Activated CD4-positive, alpha-beta memory T cell treated with anti-CD3 and anti-CD28 coated beads for 36 hours (primary cell): ENCODE results near the gene TAC4. TPM values are rescaled to one million over a fixed set of nuclear protein-coding genes. Genes with fewer than 3 reads are reported as not detected.

Experiments used
- CTCF ChIA-PET: fragments of 350-600 bp; sonication (Branson Sonifier 250); formaldehyde crosslinking; loops from one replicate; lab custom pipeline; 2021; ENCODE audit warnings: antibody characterized with exemption, inconsistent platforms; lab: Charles Lee
- POLR2A ChIA-PET: fragments of 350-600 bp; sonication (Branson Sonifier 250); formaldehyde crosslinking; loops from one replicate; lab custom pipeline; 2021; ENCODE audit warnings: antibody characterized with exemption; lab: Charles Lee
- DNase-seq: peaks from one replicate; pipeline ENCODE4 v3.0.0-alpha.2; 2020
- H3K27ac Mint-ChIP-seq: one replicate; pipeline ENCODE4 v1.8.0; 2021; ENCODE audit warnings: mixed read lengths
- H3K27me3 Mint-ChIP-seq: one replicate; pipeline ENCODE4 v1.8.0; 2021; ENCODE audit warnings: mixed read lengths
- H3K36me3 Mint-ChIP-seq: one replicate; pipeline ENCODE4 v1.8.0; 2021; ENCODE audit warnings: mixed read lengths
- H3K4me1 Mint-ChIP-seq: one replicate; pipeline ENCODE4 v1.8.0; 2021; ENCODE audit warnings: low read depth, mixed read lengths
- H3K4me3 Mint-ChIP-seq: one replicate; pipeline ENCODE4 v1.8.0; 2021; ENCODE audit warnings: mild to moderate bottlenecking, mixed read lengths
- H3K9me3 Mint-ChIP-seq: one replicate; pipeline ENCODE4 v1.8.0; 2021; ENCODE audit warnings: mixed read lengths
- intact Hi-C: fragments of 100-400 bp; cut with micrococcal nuclease; formaldehyde crosslinking; loops from one replicate; pipeline ENCODE4 v1.15.1; 2023
- total RNA-seq, 2 experiments: library from RNA; stranded (reverse); gene quantifications; one replicate each; pipeline ENCODE4 v1.2.3, GENCODE V29; 2021

Gene TAC4, protein sequence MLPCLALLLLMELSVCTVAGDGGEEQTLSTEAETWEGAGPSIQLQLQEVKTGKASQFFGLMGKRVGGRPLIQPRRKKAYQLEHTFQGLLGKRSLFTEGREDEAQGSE
- not detected for total RNA-seq

DNA sequence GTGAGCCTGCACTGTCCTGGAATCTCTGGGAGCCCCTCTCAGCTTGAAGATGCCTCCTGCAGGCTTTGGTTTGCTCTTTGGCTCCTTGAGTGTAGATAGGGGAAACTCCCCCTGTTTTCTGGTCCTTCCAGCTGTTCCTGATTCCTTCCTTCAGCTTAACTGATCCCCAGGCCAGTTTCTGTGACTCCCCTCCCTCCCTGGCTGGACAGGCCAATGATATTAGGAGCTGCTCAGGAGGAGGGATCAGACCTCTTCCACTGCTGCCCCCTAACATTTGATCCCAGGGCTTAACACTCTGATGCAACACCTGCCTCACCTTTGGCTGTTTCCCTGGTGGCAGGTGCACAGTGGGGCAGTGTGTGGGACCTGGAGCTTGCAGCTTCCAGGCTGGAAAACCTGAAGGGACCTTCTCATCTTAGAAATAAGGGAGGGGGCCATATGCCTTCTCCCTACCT lies at the start of gene TAC4:
Gene TAC4, minus strand, starts transcription at position 51 of the 455 bp plus-strand sequence. CDS start 52 bp downstream, outside the sequence.
- H3K9me3 Mint-ChIP-seq = no peaks in the 10 kb centered on the region
- H3K36me3 Mint-ChIP-seq = peaks cover 2% of the 10 kb centered on the region
- no peak for DNase-seq
- ChIA-PET POLR2A (no interaction called here), CTCF (interaction anchor here (0.9 to 1.3 kb wide), 3 partner anchors 133 to 291 kb away, joined by 3 to 5 read pairs (median 4); no protein-coding TSS in a partner anchor)
- peaks cover 22% of the 10 kb centered on the region for H3K4me1 Mint-ChIP-seq
- intact Hi-C loops = no loop called here
- no peak within 1 kb of the TSS for H3K27ac Mint-ChIP-seq
- H3K27me3 Mint-ChIP-seq = no peaks in the 10 kb centered on the region
- no peak within 1 kb of the TSS for H3K4me3 Mint-ChIP-seq

DNA sequence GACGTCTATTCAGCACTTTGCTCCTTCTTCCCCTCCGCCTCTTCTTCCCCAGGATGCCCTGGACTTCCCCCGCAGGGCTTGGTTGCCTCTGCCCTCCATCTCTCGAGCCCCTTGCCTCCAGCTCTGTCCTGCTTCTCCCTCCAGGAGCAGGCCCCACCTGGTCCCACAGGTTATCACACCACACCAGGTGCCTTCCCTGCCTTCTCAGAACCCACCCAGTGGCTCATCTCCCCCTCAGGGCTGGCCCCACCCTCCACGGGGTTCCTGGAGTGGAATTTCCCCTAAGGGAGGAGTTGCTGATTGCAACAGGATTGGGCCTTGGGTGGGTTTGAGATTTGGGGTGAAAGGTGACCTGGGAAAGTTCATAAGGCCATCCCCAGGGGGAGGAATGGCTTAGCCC lies 49.0 kb upstream of the TAC4 start:
- Mint-ChIP-seq H3K27ac (no peak overlapping the region), H3K36me3 (no peaks in the 10 kb centered on the region), H3K4me3 (no peak overlapping the region), H3K4me1 (no peaks in the 10 kb centered on the region), H3K27me3 (peaks cover 51% of the 10 kb centered on the region), H3K9me3 (no peaks in the 10 kb centered on the region)
- POLR2A ChIA-PET = no interaction called here
- intact Hi-C loops = no loop called here
- DNase-seq = no peak
- CTCF ChIA-PET = no interaction called here

DNA sequence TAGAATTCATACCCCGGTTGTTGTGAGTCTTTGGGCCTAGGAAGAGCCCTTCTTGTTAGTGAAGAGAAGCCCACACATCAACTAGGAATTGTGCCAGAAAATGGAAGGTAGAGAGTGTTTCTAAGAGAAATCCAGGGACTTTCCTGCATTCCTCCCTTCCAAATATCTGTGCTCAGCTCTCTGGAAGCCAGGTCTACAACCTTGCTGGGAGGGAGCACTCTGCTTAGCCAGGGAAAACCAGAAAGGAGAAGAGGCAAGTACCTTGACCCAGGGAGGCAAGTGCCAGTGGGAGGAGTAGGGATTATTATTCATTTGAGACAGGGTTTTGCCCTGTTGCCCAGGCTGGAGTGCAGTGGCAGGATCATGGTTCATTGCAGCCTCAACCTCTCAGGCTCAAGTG lies 48.4 kb upstream of the TAC4 start:
- Mint-ChIP-seq H3K36me3 (no peaks in the 10 kb centered on the region), H3K4me3 (no peak overlapping the region), H3K9me3 (no peaks in the 10 kb centered on the region), H3K4me1 (no peaks in the 10 kb centered on the region), H3K27me3 (peaks cover 55% of the 10 kb centered on the region), H3K27ac (no peak overlapping the region)
- ChIA-PET POLR2A (no interaction called here), CTCF (interaction anchor here (1.0 kb wide), 1 partner anchor 102 kb away, joined by 3 read pairs; no protein-coding TSS in a partner anchor)
- intact Hi-C loops = no loop called here
- no peak for DNase-seq

DNA sequence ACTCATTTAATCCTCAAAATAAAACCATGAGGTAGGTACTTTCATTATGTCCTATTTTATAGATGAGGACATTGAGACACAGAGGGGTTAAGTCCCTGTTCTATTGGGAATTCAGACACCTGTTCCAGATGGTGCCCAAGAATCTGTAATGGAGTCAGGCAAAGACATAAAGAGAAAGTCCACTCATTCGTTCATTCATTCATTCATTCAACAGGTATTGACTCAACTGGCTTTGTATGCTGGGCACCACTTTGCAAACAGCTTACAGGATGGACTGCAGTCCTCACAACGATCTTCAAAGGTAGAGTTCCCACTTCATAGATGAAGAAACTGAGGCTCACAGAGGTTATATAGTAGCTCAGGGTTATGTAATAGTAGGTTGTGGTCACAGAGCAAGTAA lies 47.9 kb upstream of the TAC4 start:
- ChIA-PET CTCF (interaction anchor here (1.0 kb wide), 1 partner anchor 103 kb away, joined by 3 read pairs; no protein-coding TSS in a partner anchor), POLR2A (no interaction called here)
- Mint-ChIP-seq H3K36me3 (no peaks in the 10 kb centered on the region), H3K4me1 (no peaks in the 10 kb centered on the region), H3K9me3 (no peaks in the 10 kb centered on the region), H3K27me3 (peaks cover 56% of the 10 kb centered on the region), H3K4me3 (no peak overlapping the region), H3K27ac (no peak overlapping the region)
- intact Hi-C loops = no loop called here
- DNase-seq = no peak

DNA sequence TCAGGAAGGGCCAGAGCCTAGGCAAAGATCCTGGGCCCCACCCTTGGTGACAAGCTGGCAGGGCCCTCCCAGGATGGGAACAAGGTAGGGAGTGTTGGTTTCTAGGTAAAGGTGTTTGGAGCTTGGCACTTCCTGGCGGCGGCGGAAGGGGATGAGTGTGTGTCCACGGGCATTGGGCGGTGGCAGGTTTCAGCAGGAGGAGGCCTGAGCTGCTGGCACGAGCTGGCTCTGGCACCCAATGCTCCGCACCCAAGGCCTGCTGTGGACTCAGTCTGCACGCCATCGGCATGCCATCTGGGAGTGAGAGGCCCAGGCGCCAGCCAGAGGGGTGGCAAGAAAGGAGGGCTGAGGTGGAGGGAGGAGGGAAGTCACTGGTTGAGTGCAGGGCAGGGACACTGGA lies 46.9 kb upstream of the TAC4 start:
- H3K27me3 Mint-ChIP-seq = peaks cover 51% of the 10 kb centered on the region
- no peak overlapping the region for H3K27ac Mint-ChIP-seq
- H3K9me3 Mint-ChIP-seq = no peaks in the 10 kb centered on the region
- CTCF ChIA-PET = no interaction called here
- H3K36me3 Mint-ChIP-seq = no peaks in the 10 kb centered on the region
- no peak overlapping the region for H3K4me3 Mint-ChIP-seq
- DNase-seq = no peak
- POLR2A ChIA-PET = no interaction called here
- intact Hi-C loops = no loop called here
- H3K4me1 Mint-ChIP-seq = no peaks in the 10 kb centered on the region

DNA sequence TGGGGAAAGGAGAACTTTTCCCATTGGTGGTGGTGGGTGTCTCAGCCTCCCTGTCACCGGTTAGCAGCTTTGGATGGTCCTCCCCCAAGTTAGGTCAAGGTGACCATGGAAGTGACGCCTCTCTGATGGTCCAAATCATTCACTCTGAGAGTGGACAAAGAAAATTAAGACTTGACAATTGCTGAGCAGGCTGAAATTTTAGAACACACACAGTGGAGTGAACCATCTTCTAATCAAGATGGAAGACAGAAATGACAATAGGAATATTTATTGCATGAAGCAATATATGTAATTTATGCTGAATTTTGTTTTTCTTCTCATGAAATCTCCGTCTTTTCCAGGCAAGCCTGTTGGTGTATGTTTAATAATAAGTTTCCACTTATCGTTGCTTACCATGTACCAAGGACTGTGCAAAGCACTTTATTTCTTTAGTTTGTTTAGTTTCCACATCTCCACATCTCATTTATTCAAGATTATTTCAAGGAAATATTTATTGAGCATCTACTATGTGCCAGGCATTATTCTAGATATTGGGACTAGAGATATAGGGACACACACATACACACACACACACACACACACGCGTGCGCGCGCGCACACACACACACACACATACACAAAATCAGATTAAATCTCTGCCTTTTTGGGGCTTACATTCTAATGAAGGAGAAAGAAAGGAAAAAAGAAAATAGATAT lies 44.0 kb upstream of the TAC4 start:
- ChIA-PET POLR2A (no interaction called here), CTCF (no interaction called here)
- Mint-ChIP-seq H3K4me3 (no peak overlapping the region), H3K9me3 (no peaks in the 10 kb centered on the region), H3K27me3 (peaks cover 42% of the 10 kb centered on the region), H3K4me1 (no peaks in the 10 kb centered on the region), H3K27ac (no peak overlapping the region), H3K36me3 (no peaks in the 10 kb centered on the region)
- intact Hi-C loops = no loop called here
- DNase-seq = no peak

DNA sequence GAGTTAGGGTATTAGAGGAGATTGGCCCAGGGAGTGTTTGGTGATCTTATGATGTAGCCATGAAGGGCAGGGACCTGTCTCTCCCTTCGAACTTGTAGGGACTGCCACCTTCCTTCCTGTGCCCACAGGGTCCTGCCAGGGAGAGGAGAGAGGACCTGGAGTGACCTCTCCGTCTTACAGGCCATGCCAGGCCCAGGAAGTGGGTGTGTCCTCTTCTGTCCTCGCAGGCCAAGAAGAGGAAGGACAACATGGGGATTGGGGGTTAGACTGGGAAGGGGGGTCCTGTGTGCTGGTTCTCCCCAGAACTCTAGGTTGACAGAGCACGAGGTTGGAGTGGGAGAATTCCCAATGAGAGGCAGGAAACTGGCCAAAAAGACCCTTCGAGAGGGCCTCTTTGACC lies 43.4 kb upstream of the TAC4 start:
- H3K9me3 Mint-ChIP-seq = no peaks in the 10 kb centered on the region
- H3K4me1 Mint-ChIP-seq = no peaks in the 10 kb centered on the region
- DNase-seq = no peak
- no peak overlapping the region for H3K4me3 Mint-ChIP-seq
- H3K36me3 Mint-ChIP-seq = no peaks in the 10 kb centered on the region
- H3K27me3 Mint-ChIP-seq = peaks cover 42% of the 10 kb centered on the region
- intact Hi-C loops = no loop called here
- H3K27ac Mint-ChIP-seq = no peak overlapping the region
- ChIA-PET CTCF (no interaction called here), POLR2A (no interaction called here)

DNA sequence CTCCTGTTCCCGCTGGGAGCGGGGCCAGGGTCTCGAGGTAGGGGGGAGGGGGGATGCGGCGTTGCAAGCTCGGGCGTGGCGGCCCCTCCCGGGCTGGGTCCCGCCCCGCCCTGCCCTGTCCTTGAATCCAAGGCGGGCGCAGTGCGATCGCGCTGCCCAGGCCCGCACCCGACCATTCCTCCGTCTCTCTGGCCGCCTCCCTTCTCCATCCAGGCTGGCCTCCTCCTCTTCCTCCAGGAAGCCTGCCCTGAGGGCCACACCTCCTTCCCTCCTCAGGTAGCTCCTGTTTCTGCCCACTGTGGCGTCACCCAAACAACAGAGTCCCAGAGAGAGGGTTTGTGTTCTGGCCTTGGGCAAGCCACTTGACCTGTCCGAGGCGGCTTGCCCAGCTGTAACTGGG lies 43.0 kb upstream of the TAC4 start:
- Mint-ChIP-seq H3K4me3 (no peak overlapping the region), H3K36me3 (no peaks in the 10 kb centered on the region), H3K27ac (no peak overlapping the region), H3K27me3 (peaks cover 37% of the 10 kb centered on the region), H3K9me3 (no peaks in the 10 kb centered on the region), H3K4me1 (no peaks in the 10 kb centered on the region)
- intact Hi-C loops = no loop called here
- DNase-seq = no peak
- CTCF ChIA-PET = no interaction called here
- POLR2A ChIA-PET = no interaction called here

DNA sequence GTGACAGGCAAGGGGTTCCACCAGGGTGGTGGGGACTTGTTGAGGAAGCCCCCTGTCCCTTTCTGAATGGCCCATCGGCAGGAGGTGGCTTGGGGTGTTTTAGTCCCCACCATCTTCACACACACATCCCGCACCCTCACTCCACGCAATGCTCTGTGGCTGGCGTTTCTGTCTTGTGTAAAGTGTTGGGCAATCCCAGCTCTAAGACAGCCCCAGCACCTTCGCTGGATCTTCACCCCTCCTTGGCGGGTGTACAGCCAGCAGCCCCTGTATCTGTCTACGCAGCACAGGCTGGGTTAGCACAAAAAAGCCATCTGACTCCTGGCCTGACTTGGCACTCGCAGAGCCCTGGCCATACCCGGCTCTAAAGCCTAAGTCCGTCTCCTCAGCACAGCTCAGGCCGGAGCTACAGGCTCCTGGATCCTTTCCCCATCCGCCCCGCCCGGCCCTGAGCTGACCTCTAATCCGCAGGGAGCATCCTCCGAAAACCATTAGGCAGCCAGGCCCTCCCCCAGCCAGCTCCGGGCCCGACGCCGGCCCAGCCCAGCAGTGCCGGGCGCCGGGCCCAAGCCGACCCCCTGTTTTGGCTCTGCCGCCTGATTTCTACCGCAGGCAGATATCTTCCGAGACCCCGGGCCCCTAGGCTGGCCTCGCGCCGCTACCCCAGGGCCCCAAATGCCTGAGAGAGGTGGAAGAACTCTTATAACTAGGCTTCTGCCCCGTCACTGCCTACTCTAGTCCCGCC lies 42.4 kb upstream of the TAC4 start:
- DNase-seq = no peak
- ChIA-PET POLR2A (no interaction called here), CTCF (interaction anchor here (1.2 kb wide), 1 partner anchor 107 kb away, joined by 6 read pairs; no protein-coding TSS in a partner anchor)
- no peaks in the 10 kb centered on the region for H3K4me1 Mint-ChIP-seq
- H3K9me3 Mint-ChIP-seq = no peaks in the 10 kb centered on the region
- H3K4me3 Mint-ChIP-seq = no peak overlapping the region
- H3K27me3 Mint-ChIP-seq = peaks cover 37% of the 10 kb centered on the region
- no peak overlapping the region for H3K27ac Mint-ChIP-seq
- intact Hi-C loops = no loop called here
- H3K36me3 Mint-ChIP-seq = no peaks in the 10 kb centered on the region

DNA sequence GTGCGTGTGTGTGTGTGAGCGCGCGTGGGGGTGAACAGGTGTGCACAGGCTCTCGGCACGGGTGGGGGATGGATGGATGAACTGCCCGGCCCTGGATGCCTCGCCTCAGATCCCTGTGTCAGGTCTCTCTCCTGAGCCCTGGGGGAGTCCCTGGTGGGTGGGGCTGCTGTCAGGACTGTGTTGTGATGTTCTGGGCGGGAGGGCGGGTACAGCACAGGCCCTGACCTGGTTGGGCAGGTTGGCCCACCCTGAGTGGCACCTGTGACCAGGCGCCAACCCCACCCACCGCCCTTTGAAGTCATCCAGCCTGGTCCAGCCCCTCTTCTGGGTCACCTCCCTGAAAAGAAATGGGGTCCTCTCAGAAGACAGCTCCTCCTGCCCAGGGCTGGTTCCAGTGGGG lies 41.6 kb upstream of the TAC4 start:
- H3K36me3 Mint-ChIP-seq = no peaks in the 10 kb centered on the region
- H3K4me3 Mint-ChIP-seq = no peak overlapping the region
- no peak overlapping the region for H3K27ac Mint-ChIP-seq
- H3K4me1 Mint-ChIP-seq = no peaks in the 10 kb centered on the region
- DNase-seq = no peak
- ChIA-PET CTCF (interaction anchor here (1.2 kb wide), 1 partner anchor 108 kb away, joined by 6 read pairs; no protein-coding TSS in a partner anchor), POLR2A (no interaction called here)
- no peaks in the 10 kb centered on the region for H3K9me3 Mint-ChIP-seq
- intact Hi-C loops = loop anchor here (10.0 kb wide), 1 partner anchor 65 kb away; no protein-coding TSS in a partner anchor
- peaks cover 30% of the 10 kb centered on the region for H3K27me3 Mint-ChIP-seq

DNA sequence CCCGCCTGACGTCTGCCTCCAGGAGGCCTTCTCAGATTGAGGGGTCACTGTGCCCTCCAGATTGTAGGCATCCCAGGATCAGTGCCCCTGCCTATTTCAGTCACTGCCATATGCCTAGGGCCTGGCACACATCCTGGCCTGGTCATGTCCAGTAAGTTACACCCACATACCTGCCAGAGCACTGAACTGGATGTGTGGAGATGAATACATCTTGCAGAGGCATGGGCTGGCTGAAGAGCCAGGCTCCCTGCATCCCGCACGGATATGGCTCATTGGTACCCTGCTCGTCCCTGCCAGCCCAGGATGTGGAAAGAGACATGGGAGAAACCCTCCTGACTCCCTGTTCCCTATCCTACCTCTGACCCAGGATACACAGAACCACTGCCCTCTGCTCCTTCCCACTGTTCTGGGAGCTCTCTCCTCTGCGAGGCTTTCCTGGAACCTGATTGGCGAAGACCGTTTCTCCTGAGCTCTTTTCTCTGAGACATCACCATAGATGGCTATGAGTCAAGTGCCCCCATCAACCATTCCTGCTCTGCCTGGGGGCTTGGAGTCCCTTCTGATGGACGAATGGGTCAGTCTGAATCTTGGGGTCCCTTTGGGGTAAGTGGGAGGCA lies 40.0 kb upstream of the TAC4 start:
- POLR2A ChIA-PET = interaction anchor here (0.6 kb wide), 1 partner anchor 101 kb away, joined by 3 read pairs; no protein-coding TSS in a partner anchor
- no peak overlapping the region for H3K27ac Mint-ChIP-seq

More for the DNA sequence above, 40.0 kb upstream of the TAC4 start:
- Mint-ChIP-seq H3K4me1 (no peaks in the 10 kb centered on the region), H3K36me3 (no peaks in the 10 kb centered on the region), H3K27me3 (peaks cover 24% of the 10 kb centered on the region), H3K4me3 (no peak overlapping the region), H3K9me3 (no peaks in the 10 kb centered on the region)
- CTCF ChIA-PET = interaction anchor here (1.6 kb wide), 1 partner anchor 110 kb away, joined by 5 read pairs; no protein-coding TSS in a partner anchor
- DNase-seq = no peak
- intact Hi-C loops = loop anchor here (10.0 kb wide), 1 partner anchor 67 kb away; no protein-coding TSS in a partner anchor
